HG03521 (cell line): ENCODE results near the gene FAM234B.

ENCODE experiments used
- ATAC-seq: cut with Tn5 transposase; IDR thresholded peaks from one replicate; pipeline ENCODE4 v1.9.1; 2021; ENCODE audit warnings: mild to moderate bottlenecking, moderate library complexity; ENCODE audit not compliant: unreplicated experiment

FAM234B gene

GRCh38 chr12:13106666-13107065 is 62.5 kb downstream of the FAM234B start:
- no peak for ATAC-seq

GRCh38 chr12:13112968-13113367 is 68.8 kb downstream of the FAM234B start:
- ATAC-seq, result no peak

- no peak for ATAC-seq
Measured at GRCh38 chr12:13114251-13115052, 70.3 kb downstream of the FAM234B start.

- ATAC-seq, result no peak
Measured at GRCh38 chr12:13116259-13116658, 72.1 kb downstream of the FAM234B start.

GRCh38 chr12:13117029-13117428 is 72.8 kb downstream of the FAM234B start:
- ATAC-seq, result no peak

- ATAC-seq, result no peak
Measured at GRCh38 chr12:13119826-13120225, 75.6 kb downstream of the FAM234B start.

GRCh38 chr12:13120413-13120812 is 76.2 kb downstream of the FAM234B start:
- no peak for ATAC-seq

GRCh38 chr12:13121568-13121967 is 77.4 kb downstream of the FAM234B start:
- no peak for ATAC-seq

- no peak for ATAC-seq
Measured at GRCh38 chr12:13124656-13125505, 80.7 kb downstream of the FAM234B start.

- no peak for ATAC-seq
Measured at GRCh38 chr12:13125996-13126395, 81.8 kb downstream of the FAM234B start.

GRCh38 chr12:13126494-13126893 is 82.3 kb downstream of the FAM234B start:
- ATAC-seq, result no peak

GRCh38 chr12:13127444-13127843 is 83.3 kb downstream of the FAM234B start:
- ATAC-seq, result no peak

- no peak for ATAC-seq
Measured at GRCh38 chr12:13128291-13128965, 84.2 kb downstream of the FAM234B start.

GRCh38 chr12:13130981-13131380 is 86.8 kb downstream of the FAM234B start:
- no peak for ATAC-seq
